ENCODE measurements around the gene RBM17.
A peak's percentile ranks its signal among the peaks of the same experiment; 100 is the strongest.

The RBM17 gene

GRCh38 chr10:6148251-6148701 lies 59.4 kb downstream of the RBM17 start:
- ATAC-seq (ENCODE audit: low read depth) (no peak), DNase-seq (ENCODE audit: low spot score) (no peak)
- Histone ChIP-seq H3K27ac (ENCODE audit: poor library complexity, severe bottlenecking) (no peak overlapping the region), H3K4me1 (ENCODE audit: insufficient read depth, poor library complexity, severe bottlenecking) (peaks cover 4% of the 10 kb centered on the region), H3K4me3 (ENCODE audit: severe bottlenecking) (no peak overlapping the region), H3K9me3 (ENCODE audit: severe bottlenecking) (no peaks in the 10 kb centered on the region), H3K27me3 (ENCODE audit: insufficient read depth, poor library complexity, severe bottlenecking) (no peaks in the 10 kb centered on the region), H3K36me3 (ENCODE audit: low read depth) (no peaks in the 10 kb centered on the region)
- TF ChIP-seq CTCF (IDR thresholded peaks at IDR 0.05; ENCODE audit: poor library complexity, severe bottlenecking), result no peak

GRCh38 chr10:6148908-6149307 lies 60.1 kb downstream of the RBM17 start:
- H3K27me3 ChIP-seq (ENCODE audit: insufficient read depth, poor library complexity, severe bottlenecking), result no peaks in the 10 kb centered on the region
- no peak overlapping the region for H3K4me3 ChIP-seq (ENCODE audit: severe bottlenecking)
- DNase-seq (ENCODE audit: low spot score) (no peak), ATAC-seq (ENCODE audit: low read depth) (no peak)
- peaks cover 4% of the 10 kb centered on the region for H3K4me1 ChIP-seq (ENCODE audit: insufficient read depth, poor library complexity, severe bottlenecking)
- H3K27ac ChIP-seq (ENCODE audit: poor library complexity, severe bottlenecking), result no peak overlapping the region
- TF ChIP-seq CTCF (IDR thresholded peaks at IDR 0.05; ENCODE audit: poor library complexity, severe bottlenecking), result no peak
- H3K9me3 ChIP-seq (ENCODE audit: severe bottlenecking), result no peaks in the 10 kb centered on the region
- H3K36me3 ChIP-seq (ENCODE audit: low read depth), result no peaks in the 10 kb centered on the region

GRCh38 chr10:6151087-6151977 lies 62.5 kb downstream of the RBM17 start:
- Histone ChIP-seq H3K9me3 (ENCODE audit: severe bottlenecking) (no peaks in the 10 kb centered on the region), H3K36me3 (ENCODE audit: low read depth) (no peaks in the 10 kb centered on the region), H3K27me3 (ENCODE audit: insufficient read depth, poor library complexity, severe bottlenecking) (no peaks in the 10 kb centered on the region), H3K27ac (ENCODE audit: poor library complexity, severe bottlenecking) (no peak overlapping the region), H3K4me3 (ENCODE audit: severe bottlenecking) (no peak overlapping the region), H3K4me1 (ENCODE audit: insufficient read depth, poor library complexity, severe bottlenecking) (no peaks in the 10 kb centered on the region)
- ATAC-seq (ENCODE audit: low read depth) (peak; percentile 63; the same call in 2 of the 3 replicates), DNase-seq (ENCODE audit: low spot score) (no peak)
- TF ChIP-seq CTCF (IDR thresholded peaks at IDR 0.05; ENCODE audit: poor library complexity, severe bottlenecking), result peak; percentile 54

- Histone ChIP-seq H3K27me3 (ENCODE audit: insufficient read depth, poor library complexity, severe bottlenecking) (no peaks in the 10 kb centered on the region), H3K4me1 (ENCODE audit: insufficient read depth, poor library complexity, severe bottlenecking) (peaks cover 3% of the 10 kb centered on the region), H3K27ac (ENCODE audit: poor library complexity, severe bottlenecking) (no peak overlapping the region), H3K9me3 (ENCODE audit: severe bottlenecking) (no peaks in the 10 kb centered on the region), H3K36me3 (ENCODE audit: low read depth) (no peaks in the 10 kb centered on the region), H3K4me3 (ENCODE audit: severe bottlenecking) (no peak overlapping the region)
- DNase-seq (ENCODE audit: low spot score) (no peak), ATAC-seq (ENCODE audit: low read depth) (no peak)
- TF ChIP-seq CTCF (IDR thresholded peaks at IDR 0.05; ENCODE audit: poor library complexity, severe bottlenecking), result no peak
These were observed 65.0 kb downstream of the RBM17 start for GRCh38 chr10:6153845-6154244.

- DNase-seq (ENCODE audit: low spot score), result no peak
- H3K4me1 ChIP-seq (ENCODE audit: insufficient read depth, poor library complexity, severe bottlenecking), result peaks cover 3% of the 10 kb centered on the region
- TF ChIP-seq CTCF (IDR thresholded peaks at IDR 0.05; ENCODE audit: poor library complexity, severe bottlenecking), result no peak
- no peak overlapping the region for H3K4me3 ChIP-seq (ENCODE audit: severe bottlenecking)
- H3K36me3 ChIP-seq (ENCODE audit: low read depth), result no peaks in the 10 kb centered on the region
- H3K27me3 ChIP-seq (ENCODE audit: insufficient read depth, poor library complexity, severe bottlenecking), result no peaks in the 10 kb centered on the region
- no peaks in the 10 kb centered on the region for H3K9me3 ChIP-seq (ENCODE audit: severe bottlenecking)
- H3K27ac ChIP-seq (ENCODE audit: poor library complexity, severe bottlenecking), result no peak overlapping the region
- no peak for ATAC-seq (ENCODE audit: low read depth)
These were observed 65.7 kb downstream of the RBM17 start for GRCh38 chr10:6154566-6154965.

All from RWPE2 (cell line).